Measurements from ENCODE around the gene FARS2. TPM values are rescaled to one million over a fixed set of nuclear protein-coding genes. Genes with fewer than 3 reads are reported as not detected.
A peak's percentile ranks its signal among the peaks of the same experiment; 100 is the strongest.
"Not testable (repeated sequence)": the region's sequence is repeated elsewhere in the genome, so short reads cannot be mapped to it uniquely, and the experiment has no call there.

Gene FARS2
- total and polyA plus RNA-seq, 4 donors: 9.2 to 31.4 (median 19.4) TPM

DNA sequence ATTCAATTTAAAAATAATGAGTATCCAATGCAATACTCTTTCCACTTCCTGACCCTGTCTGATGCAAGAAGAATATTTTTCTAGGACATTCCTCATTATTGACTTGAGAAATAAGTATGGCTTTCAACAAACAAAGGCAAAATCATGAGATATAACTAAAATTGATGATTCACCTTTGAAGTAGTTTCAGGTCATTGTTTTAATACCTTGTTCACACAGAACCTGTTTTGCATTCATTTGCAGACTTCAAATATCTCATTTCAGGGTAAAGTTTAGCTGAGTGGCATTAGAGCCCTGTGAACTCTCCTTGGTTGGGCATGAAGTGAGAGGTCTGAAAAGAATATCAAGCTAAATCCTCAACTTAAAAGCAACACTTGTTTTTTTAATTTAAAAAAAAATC lies 436.2 kb downstream of the FARS2 start:
- Histone ChIP-seq H3K36me3 (ENCODE audit: control insufficient read depth in 4 of 4, insufficient read depth in 4 of 4, low read length in 4 of 4) (no peaks in the 10 kb centered on the region), H3K4me1 (ENCODE audit: control insufficient read depth in 5 of 5, insufficient read depth in 5 of 5, low read length in 5 of 5) (peaks cover 0 to 3% (median 0%) of the 10 kb centered on the region in 5 donors)
- ATAC-seq (ENCODE audit: insufficient read depth, low FRiP score): no peak

DNA sequence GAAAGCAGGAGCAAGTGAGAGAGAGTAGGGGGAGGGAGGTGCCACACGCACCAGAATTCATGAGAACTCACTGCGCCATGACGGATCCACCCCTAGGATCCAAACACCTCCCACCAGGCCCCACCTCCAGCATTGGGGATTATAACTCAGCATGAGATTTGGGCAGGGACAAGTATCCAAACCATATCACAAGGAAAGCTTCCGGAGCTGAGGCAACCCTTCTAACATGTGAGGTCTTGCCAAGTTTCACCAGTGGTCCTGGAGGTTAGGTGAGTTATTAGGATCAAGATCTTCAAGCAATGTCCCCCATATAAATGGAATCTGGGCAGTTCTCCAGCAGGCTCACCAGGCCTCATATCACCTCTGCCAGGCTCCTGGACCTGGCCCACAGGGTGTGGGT lies 437.0 kb downstream of the FARS2 start:
- DNase-seq: no peak
- peaks cover 0 to 2% (median 0%) of the 10 kb centered on the region in 4 donors for H3K9me3 ChIP-seq (ENCODE audit: control insufficient read depth in 4 of 4, insufficient read depth in 3 of 4, low read length in 3 of 4)
- H3K4me3 ChIP-seq: no peak overlapping the region
- H3K36me3 ChIP-seq (ENCODE audit: control insufficient read depth in 4 of 4, insufficient read depth in 4 of 4, low read length in 4 of 4): no peaks in the 10 kb centered on the region
- no peaks in the 10 kb centered on the region for H3K27me3 ChIP-seq (ENCODE audit: control insufficient read depth in 3 of 3, insufficient read depth in 3 of 3, low read length in 2 of 3)
- no peak overlapping the region for H3K9ac ChIP-seq (ENCODE audit: insufficient read depth in 1 of 2, low read length in 2 of 2)
- peaks cover 0 to 3% (median 0%) of the 10 kb centered on the region in 5 donors for H3K4me1 ChIP-seq (ENCODE audit: control insufficient read depth in 5 of 5, insufficient read depth in 5 of 5, low read length in 5 of 5)
- WGBS, 2 donors: 96 to 97% methylated on average over 4 of the region's 4 CpGs
- H3K27ac ChIP-seq (ENCODE audit: low read depth in 1 of 2, low read length in 1 of 2): no peak overlapping the region
- TF ChIP-seq, protein P1, sequence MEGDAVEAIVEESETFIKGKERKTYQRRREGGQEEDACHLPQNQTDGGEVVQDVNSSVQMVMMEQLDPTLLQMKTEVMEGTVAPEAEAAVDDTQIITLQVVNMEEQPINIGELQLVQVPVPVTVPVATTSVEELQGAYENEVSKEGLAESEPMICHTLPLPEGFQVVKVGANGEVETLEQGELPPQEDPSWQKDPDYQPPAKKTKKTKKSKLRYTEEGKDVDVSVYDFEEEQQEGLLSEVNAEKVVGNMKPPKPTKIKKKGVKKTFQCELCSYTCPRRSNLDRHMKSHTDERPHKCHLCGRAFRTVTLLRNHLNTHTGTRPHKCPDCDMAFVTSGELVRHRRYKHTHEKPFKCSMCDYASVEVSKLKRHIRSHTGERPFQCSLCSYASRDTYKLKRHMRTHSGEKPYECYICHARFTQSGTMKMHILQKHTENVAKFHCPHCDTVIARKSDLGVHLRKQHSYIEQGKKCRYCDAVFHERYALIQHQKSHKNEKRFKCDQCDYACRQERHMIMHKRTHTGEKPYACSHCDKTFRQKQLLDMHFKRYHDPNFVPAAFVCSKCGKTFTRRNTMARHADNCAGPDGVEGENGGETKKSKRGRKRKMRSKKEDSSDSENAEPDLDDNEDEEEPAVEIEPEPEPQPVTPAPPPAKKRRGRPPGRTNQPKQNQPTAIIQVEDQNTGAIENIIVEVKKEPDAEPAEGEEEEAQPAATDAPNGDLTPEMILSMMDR (IDR thresholded peaks at IDR 0.05; ENCODE audit: control extremely low read depth, extremely low read depth): no peak
- ATAC-seq (ENCODE audit: insufficient read depth, low FRiP score): no peak

More for the DNA sequence above, 436.2 kb downstream of the FARS2 start:
- DNase-seq: no peak
- H3K9me3 ChIP-seq (ENCODE audit: control insufficient read depth in 4 of 4, insufficient read depth in 3 of 4, low read length in 3 of 4): peaks cover 0 to 2% (median 0%) of the 10 kb centered on the region in 4 donors
- TF ChIP-seq, protein P1 (IDR thresholded peaks at IDR 0.05; ENCODE audit: control extremely low read depth, extremely low read depth): no peak
- no peak overlapping the region for H3K27ac ChIP-seq (ENCODE audit: low read depth in 1 of 2, low read length in 1 of 2)
- H3K4me3 ChIP-seq: no peak overlapping the region
- H3K9ac ChIP-seq (ENCODE audit: insufficient read depth in 1 of 2, low read length in 2 of 2): no peak overlapping the region
- H3K27me3 ChIP-seq (ENCODE audit: control insufficient read depth in 3 of 3, insufficient read depth in 3 of 3, low read length in 2 of 3): no peaks in the 10 kb centered on the region

DNA sequence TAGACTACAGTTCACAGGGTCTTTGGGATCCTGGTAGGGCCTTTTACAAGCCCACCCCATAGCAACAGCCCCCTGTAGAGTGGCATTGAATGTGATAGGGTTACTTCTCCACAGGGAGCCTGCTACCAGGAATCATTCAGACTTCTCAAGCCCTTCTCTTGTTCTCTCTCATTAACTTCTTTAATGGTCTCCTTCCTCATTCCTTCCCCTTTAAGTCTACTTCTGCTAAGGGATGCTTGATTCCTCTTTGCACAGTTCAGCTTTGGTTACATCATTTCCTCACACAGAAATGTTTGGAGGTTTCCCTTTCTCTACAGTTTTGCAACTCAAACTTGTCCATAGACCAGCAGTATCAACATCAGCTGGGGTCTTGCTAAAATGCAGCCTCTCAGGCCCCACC lies 437.8 kb downstream of the FARS2 start:
- not testable (repeated sequence) for H3K4me1 ChIP-seq (ENCODE audit: control insufficient read depth in 5 of 5, insufficient read depth in 5 of 5, low read length in 5 of 5); H3K27me3 ChIP-seq (ENCODE audit: control insufficient read depth in 3 of 3, insufficient read depth in 3 of 3, low read length in 2 of 3); H3K9me3 ChIP-seq (ENCODE audit: control insufficient read depth in 4 of 4, insufficient read depth in 3 of 4, low read length in 3 of 4); H3K4me3 ChIP-seq; DNase-seq; H3K36me3 ChIP-seq (ENCODE audit: control insufficient read depth in 4 of 4, insufficient read depth in 4 of 4, low read length in 4 of 4); H3K9ac ChIP-seq (ENCODE audit: insufficient read depth in 1 of 2, low read length in 2 of 2)
- peak overlapping the region in 1 of 2 donors; percentile 23 for H3K27ac ChIP-seq (ENCODE audit: low read depth in 1 of 2, low read length in 1 of 2)
- peak; percentile 62 for ATAC-seq (ENCODE audit: insufficient read depth, low FRiP score)

DNA sequence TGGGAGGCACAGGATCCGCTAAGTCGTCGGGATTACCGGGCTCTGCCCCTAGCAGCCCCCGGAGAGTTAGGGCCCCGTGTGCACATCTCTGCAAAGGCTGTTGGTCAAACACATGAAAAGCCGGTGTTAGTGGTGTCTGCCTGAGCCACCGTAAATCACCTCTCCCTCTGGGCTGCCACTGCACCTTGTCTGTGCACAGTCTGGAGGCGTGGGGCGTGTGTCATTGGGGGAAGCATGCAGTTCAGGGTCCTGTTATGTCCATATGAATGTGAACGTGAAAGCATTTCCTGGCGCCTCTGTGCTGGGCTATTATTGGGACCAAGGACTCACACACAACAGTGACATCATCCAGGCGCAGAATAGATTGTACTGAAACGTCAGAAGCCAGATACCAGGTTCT lies 439.9 kb downstream of the FARS2 start:
- Histone ChIP-seq H3K27me3 (ENCODE audit: control insufficient read depth in 3 of 3, insufficient read depth in 3 of 3, low read length in 2 of 3) (no peaks in the 10 kb centered on the region), H3K9ac (ENCODE audit: insufficient read depth in 1 of 2, low read length in 2 of 2) (no peak overlapping the region), H3K4me3 (no peak overlapping the region), H3K9me3 (ENCODE audit: control insufficient read depth in 4 of 4, insufficient read depth in 3 of 4, low read length in 3 of 4) (peaks cover 0 to 2% (median 0%) of the 10 kb centered on the region in 4 donors), H3K27ac (ENCODE audit: low read depth in 1 of 2, low read length in 1 of 2) (no peak overlapping the region), H3K36me3 (ENCODE audit: control insufficient read depth in 4 of 4, insufficient read depth in 4 of 4, low read length in 4 of 4) (no peaks in the 10 kb centered on the region), H3K4me1 (ENCODE audit: control insufficient read depth in 5 of 5, insufficient read depth in 5 of 5, low read length in 5 of 5) (peaks cover 0 to 1% (median 0%) of the 10 kb centered on the region in 5 donors)
- TF ChIP-seq, protein P1 (IDR thresholded peaks at IDR 0.05; ENCODE audit: control extremely low read depth, extremely low read depth): no peak
- 84 to 86% methylated on average over 14 of the region's 14 CpGs for WGBS, 2 donors
- ATAC-seq (ENCODE audit: insufficient read depth, low FRiP score) (no peak), DNase-seq (peak in 1 of 3 donors; percentile 38)
